HepG2 (cell line): ENCODE results near the gene PEPD. TPM values are rescaled to one million over a fixed set of nuclear protein-coding genes. Genes with fewer than 3 reads are reported as not detected.

ENCODE experiments used
- AHDC1 ChIP-seq: sonication (generic); formaldehyde crosslinking; IDR thresholded peaks from 2 replicates; pipeline ENCODE4 v1.5.1; 2020; ENCODE audit warnings: mild to moderate bottlenecking, missing genetic modification reagents, borderline replicate concordance
- ATF7 ChIP-seq, 2 experiments: fragments of 450-650 bp in 1 of 2; sonication (generic) in 1 of 2; formaldehyde crosslinking in 1 of 2; IDR thresholded peaks; 2 replicates each; pipeline versions ENCODE4 v1.4.0 to v1.6.1; 2016 to 2020; ENCODE audit warnings: antibody characterized with exemption in 1 of 2, mild to moderate bottlenecking in 1 of 2, missing genetic modification reagents in 1 of 2
- GATAD2A ChIP-seq: IDR thresholded peaks from 2 replicates; pipeline ENCODE4 v1.6.1; 2016
- HNRNPH1 ChIP-seq: fragments of 200-400 bp; formaldehyde crosslinking; optimal IDR thresholded peaks from 2 replicates; pipeline ENCODE3; 2017; ENCODE audit warnings: mild to moderate bottlenecking, low read depth, low read length
- HNRNPK ChIP-seq: fragments of 200-400 bp; formaldehyde crosslinking; IDR thresholded peaks from 2 replicates; pipeline ENCODE4 v1.6.1; 2018; ENCODE audit warnings: low read length, low read depth, moderate library complexity, mild to moderate bottlenecking; ENCODE audit not compliant: poor library complexity, severe bottlenecking
- KAT2B ChIP-seq: fragments of 150-350 bp; IDR thresholded peaks from 2 replicates; pipeline ENCODE4 v1.6.1; 2014; ENCODE audit warnings: low read depth, low read length, borderline replicate concordance
- MBNL3 ChIP-seq: fragments of 250-450 bp; sonication (Bioruptor Pico); conservative IDR thresholded peaks from 2 replicates; pipeline ENCODE4 v1.8.0; 2022; ENCODE audit warnings: mild to moderate bottlenecking, inconsistent platforms
- NFRKB ChIP-seq: fragments of 450-650 bp; IDR thresholded peaks from 2 replicates; pipeline ENCODE4 v1.6.1; 2017
- NFYC ChIP-seq: IDR thresholded peaks from 2 replicates; pipeline ENCODE4 v1.6.1; 2016; ENCODE audit warnings: missing genetic modification reagents, missing compliant biosample characterization
- NONO ChIP-seq, 2 experiments: fragments of 450-650 bp in 1 of 2; sonication (generic) in 1 of 2; formaldehyde crosslinking in 1 of 2; IDR thresholded peaks in 1 of 2; conservative IDR thresholded peaks in 1 of 2; 2 replicates each; pipeline versions ENCODE4 v1.6.1 to v1.8.0; 2017 to 2022; ENCODE audit warnings: mild to moderate bottlenecking in 1 of 2, missing genetic modification reagents in 1 of 2, moderate library complexity in 1 of 2
- PHF8 ChIP-seq: sonication (generic); formaldehyde crosslinking; IDR thresholded peaks from 2 replicates; pipeline ENCODE4 v1.5.0; 2020; ENCODE audit warnings: missing genetic modification reagents
- RCOR2 ChIP-seq: IDR thresholded peaks from 2 replicates; pipeline ENCODE4 v1.6.1; 2016; ENCODE audit warnings: missing biosample characterization, missing genetic modification reagents
- RXRB ChIP-seq: IDR thresholded peaks from 2 replicates; pipeline ENCODE4 v1.6.1; 2016; ENCODE audit warnings: borderline replicate concordance, missing genetic modification reagents, missing compliant biosample characterization
- TCF12 ChIP-seq, 2 experiments: fragments of 450-650 bp in 1 of 2; sonication (generic) in 1 of 2; formaldehyde crosslinking in 1 of 2; IDR thresholded peaks; 2 replicates each; pipeline versions ENCODE4 v1.6.1 to v1.8.0; 2017 to 2022; ENCODE audit warnings: antibody characterized with exemption in 1 of 2, mild to moderate bottlenecking in 1 of 2, missing genetic modification reagents in 1 of 2, moderate library complexity in 1 of 2
- ZBTB38 ChIP-seq: sonication (generic); formaldehyde crosslinking; IDR thresholded peaks from 2 replicates; pipeline ENCODE4 v1.5.1; 2020; ENCODE audit warnings: mild to moderate bottlenecking, missing genetic modification reagents
- ZBTB7B ChIP-seq: sonication (generic); formaldehyde crosslinking; IDR thresholded peaks from 2 replicates; pipeline ENCODE4 v1.4.0; 2020; ENCODE audit warnings: missing genetic modification reagents
- ZNF724P ChIP-seq: sonication (generic); formaldehyde crosslinking; IDR thresholded peaks from 2 replicates; pipeline ENCODE4 v1.8.0; 2022; ENCODE audit warnings: missing genetic modification reagents, borderline replicate concordance
- polyA plus RNA-seq, 8 experiments: library from polyadenylated mRNA; depleted of rRNA in 3 of 8; stranded (reverse) in 7 of 8; unstranded in 1 of 8; fragments of >200 nt; fragmentation: Illumina TruSeq in 4 of 8; extraction: Trizol in 4 of 8; gene quantifications; 2 replicates each; pipeline versions ENCODE4 v1.2.1 to v1.2.3, GENCODE V29; 2011 to 2016; ENCODE audit warnings: low read depth in 4 of 8, missing spikeins in 1 of 8, mixed read lengths in 1 of 8; ENCODE audit not compliant: insufficient read depth in 1 of 8
- total RNA-seq, 5 experiments: library from RNA; depleted of rRNA; stranded (reverse); fragments of >200 nt; fragmentation: Illumina TruSeq; extraction: Trizol; gene quantifications; 2 replicates each; pipeline ENCODE4 v1.2.3, GENCODE V29; 2016; ENCODE audit warnings: low read depth in 1 of 5
- TF ChIP-seq, protein P1 (sequence below): IDR thresholded peaks from 2 replicates; pipeline ENCODE4 v1.6.1; 2016; ENCODE audit warnings: low read depth, missing genetic modification reagents, missing compliant biosample characterization

The PEPD gene
- total and polyA plus RNA-seq, 2 of the 13 experiments (the other 11 are each of a cell fraction or from before 2014, with no cell fraction given), result 60.7 to 75.1 TPM

- TF ChIP-seq HNRNPH1 (no peak), NFRKB (no peak), KAT2B (no peak), ZNF724P (peak; percentile 99), PHF8 (CRISPR knock-in tag) (peak; percentile 78), GATAD2A (CRISPR knock-in tag) (peak; percentile 97), NONO (IDR thresholded peaks at IDR 0.05) (no peak), NONO (CRISPR knock-in tag; conservative IDR thresholded peaks at IDR 0.05) (peak; percentile 87), RXRB (CRISPR knock-in tag) (peak; percentile 94), TCF12 (IDR thresholded peaks at IDR 0.05) (no peak), TCF12 (CRISPR knock-in tag; IDR thresholded peaks at IDR 0.05) (peak; percentile 92), AHDC1 (CRISPR knock-in tag) (peak; percentile 80; the same call in 1 of the 2 replicates), MBNL3 (CRISPR knock-in tag) (no peak; the same call in 1 of the 2 replicates), ZBTB38 (CRISPR knock-in tag) (peak; percentile 96), RCOR2 (peak; percentile 83), ATF7 (IDR thresholded peaks at IDR 0.05) (no peak), ATF7 (CRISPR knock-in tag; IDR thresholded peaks at IDR 0.05) (peak; percentile 92), NFYC (peak; percentile 69), ZBTB7B (CRISPR knock-in tag) (peak; percentile 99), HNRNPK (no peak)
- TF ChIP-seq, protein P1, sequence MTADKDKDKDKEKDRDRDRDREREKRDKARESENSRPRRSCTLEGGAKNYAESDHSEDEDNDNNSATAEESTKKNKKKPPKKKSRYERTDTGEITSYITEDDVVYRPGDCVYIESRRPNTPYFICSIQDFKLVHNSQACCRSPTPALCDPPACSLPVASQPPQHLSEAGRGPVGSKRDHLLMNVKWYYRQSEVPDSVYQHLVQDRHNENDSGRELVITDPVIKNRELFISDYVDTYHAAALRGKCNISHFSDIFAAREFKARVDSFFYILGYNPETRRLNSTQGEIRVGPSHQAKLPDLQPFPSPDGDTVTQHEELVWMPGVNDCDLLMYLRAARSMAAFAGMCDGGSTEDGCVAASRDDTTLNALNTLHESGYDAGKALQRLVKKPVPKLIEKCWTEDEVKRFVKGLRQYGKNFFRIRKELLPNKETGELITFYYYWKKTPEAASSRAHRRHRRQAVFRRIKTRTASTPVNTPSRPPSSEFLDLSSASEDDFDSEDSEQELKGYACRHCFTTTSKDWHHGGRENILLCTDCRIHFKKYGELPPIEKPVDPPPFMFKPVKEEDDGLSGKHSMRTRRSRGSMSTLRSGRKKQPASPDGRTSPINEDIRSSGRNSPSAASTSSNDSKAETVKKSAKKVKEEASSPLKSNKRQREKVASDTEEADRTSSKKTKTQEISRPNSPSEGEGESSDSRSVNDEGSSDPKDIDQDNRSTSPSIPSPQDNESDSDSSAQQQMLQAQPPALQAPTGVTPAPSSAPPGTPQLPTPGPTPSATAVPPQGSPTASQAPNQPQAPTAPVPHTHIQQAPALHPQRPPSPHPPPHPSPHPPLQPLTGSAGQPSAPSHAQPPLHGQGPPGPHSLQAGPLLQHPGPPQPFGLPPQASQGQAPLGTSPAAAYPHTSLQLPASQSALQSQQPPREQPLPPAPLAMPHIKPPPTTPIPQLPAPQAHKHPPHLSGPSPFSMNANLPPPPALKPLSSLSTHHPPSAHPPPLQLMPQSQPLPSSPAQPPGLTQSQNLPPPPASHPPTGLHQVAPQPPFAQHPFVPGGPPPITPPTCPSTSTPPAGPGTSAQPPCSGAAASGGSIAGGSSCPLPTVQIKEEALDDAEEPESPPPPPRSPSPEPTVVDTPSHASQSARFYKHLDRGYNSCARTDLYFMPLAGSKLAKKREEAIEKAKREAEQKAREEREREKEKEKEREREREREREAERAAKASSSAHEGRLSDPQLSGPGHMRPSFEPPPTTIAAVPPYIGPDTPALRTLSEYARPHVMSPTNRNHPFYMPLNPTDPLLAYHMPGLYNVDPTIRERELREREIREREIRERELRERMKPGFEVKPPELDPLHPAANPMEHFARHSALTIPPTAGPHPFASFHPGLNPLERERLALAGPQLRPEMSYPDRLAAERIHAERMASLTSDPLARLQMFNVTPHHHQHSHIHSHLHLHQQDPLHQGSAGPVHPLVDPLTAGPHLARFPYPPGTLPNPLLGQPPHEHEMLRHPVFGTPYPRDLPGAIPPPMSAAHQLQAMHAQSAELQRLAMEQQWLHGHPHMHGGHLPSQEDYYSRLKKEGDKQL (CRISPR knock-in tag), result peak; percentile 84
Measured at GRCh38 chr19:33392341-33393285, 129.0 kb downstream of the PEPD start (continued).
